ENCODE data around the gene LZTS3. TPM values are rescaled to one million over a fixed set of nuclear protein-coding genes. Genes with fewer than 3 reads are reported as not detected.

The LZTS3 gene
- total and polyA plus RNA-seq, 2 of the 13 experiments (the other 11 are each of a cell fraction or from before 2014, with no cell fraction given): 10.1 to 31.3 TPM

DNA sequence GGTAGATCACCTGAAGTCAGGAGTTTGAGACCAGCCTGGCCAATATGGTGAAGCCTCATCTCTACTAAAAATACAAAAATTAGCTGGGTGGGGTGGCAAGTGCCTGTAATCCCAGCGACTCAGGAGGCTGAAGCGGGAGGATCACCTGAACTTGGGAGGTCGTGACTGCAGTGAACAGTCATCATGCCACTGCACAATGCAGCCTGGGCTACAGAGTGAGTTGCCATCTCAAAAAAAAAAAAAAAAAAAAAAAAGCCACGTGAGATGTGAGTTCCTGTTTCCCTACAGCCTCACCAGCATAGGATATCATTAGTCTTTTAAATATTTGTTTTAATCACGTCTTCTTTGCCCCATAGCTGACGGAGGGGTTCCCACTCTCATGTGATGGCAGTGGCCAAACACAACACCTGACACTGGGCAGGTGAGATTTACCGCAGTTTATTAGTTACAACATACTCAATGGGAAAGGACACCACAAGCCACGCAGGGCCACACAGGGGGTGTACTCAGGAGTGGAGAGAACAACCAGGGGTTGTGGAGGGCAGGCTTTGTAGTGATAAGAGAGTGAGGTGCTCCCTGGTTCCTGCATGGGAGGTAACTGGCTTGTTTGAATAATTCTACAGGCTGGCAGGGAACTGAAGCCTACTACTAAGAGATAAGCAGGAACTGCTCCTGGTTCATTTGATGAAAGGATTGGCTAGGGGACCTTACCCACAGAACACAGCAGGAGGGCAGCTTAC is 4.6 kb upstream of the LZTS3 start (continued):
- TF ChIP-seq, protein P1, sequence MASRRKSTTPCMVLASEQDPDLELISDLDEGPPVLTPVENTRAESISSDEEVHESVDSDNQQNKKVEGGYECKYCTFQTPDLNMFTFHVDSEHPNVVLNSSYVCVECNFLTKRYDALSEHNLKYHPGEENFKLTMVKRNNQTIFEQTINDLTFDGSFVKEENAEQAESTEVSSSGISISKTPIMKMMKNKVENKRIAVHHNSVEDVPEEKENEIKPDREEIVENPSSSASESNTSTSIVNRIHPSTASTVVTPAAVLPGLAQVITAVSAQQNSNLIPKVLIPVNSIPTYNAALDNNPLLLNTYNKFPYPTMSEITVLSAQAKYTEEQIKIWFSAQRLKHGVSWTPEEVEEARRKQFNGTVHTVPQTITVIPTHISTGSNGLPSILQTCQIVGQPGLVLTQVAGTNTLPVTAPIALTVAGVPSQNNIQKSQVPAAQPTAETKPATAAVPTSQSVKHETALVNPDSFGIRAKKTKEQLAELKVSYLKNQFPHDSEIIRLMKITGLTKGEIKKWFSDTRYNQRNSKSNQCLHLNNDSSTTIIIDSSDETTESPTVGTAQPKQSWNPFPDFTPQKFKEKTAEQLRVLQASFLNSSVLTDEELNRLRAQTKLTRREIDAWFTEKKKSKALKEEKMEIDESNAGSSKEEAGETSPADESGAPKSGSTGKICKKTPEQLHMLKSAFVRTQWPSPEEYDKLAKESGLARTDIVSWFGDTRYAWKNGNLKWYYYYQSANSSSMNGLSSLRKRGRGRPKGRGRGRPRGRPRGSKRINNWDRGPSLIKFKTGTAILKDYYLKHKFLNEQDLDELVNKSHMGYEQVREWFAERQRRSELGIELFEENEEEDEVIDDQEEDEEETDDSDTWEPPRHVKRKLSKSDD (CRISPR knock-in tag; IDR thresholded peaks at IDR 0.05; ENCODE audit: low read depth): no peak
- TF ChIP-seq ZNF501 (CRISPR knock-in tag; IDR thresholded peaks at IDR 0.05) (peak; percentile 54; the same call in 1 of the 2 replicates), ZNF263 (CRISPR knock-in tag; IDR thresholded peaks at IDR 0.05) (peak; percentile 58; the same call in 1 of the 2 replicates), HNF4G (IDR thresholded peaks at IDR 0.05; ENCODE audit: borderline replicate concordance, low read depth, low read length) (no peak), HNF4G (CRISPR knock-in tag; IDR thresholded peaks at IDR 0.05; ENCODE audit: borderline replicate concordance, low read depth) (no peak), ZNF383 (CRISPR knock-in tag; IDR thresholded peaks at IDR 0.05; ENCODE audit: borderline replicate concordance) (no peak), SAFB2 (CRISPR knock-in tag; IDR thresholded peaks at IDR 0.05; ENCODE audit: borderline replicate concordance, low read depth) (0 out of 2 replicates have a peak, but pooled peaks have one; percentile 27), NFIB (CRISPR knock-in tag; IDR thresholded peaks at IDR 0.05; ENCODE audit: borderline replicate concordance) (no peak), ZNF160 (CRISPR knock-in tag; IDR thresholded peaks at IDR 0.05) (no peak)
- TF ChIP-seq, protein P2, sequence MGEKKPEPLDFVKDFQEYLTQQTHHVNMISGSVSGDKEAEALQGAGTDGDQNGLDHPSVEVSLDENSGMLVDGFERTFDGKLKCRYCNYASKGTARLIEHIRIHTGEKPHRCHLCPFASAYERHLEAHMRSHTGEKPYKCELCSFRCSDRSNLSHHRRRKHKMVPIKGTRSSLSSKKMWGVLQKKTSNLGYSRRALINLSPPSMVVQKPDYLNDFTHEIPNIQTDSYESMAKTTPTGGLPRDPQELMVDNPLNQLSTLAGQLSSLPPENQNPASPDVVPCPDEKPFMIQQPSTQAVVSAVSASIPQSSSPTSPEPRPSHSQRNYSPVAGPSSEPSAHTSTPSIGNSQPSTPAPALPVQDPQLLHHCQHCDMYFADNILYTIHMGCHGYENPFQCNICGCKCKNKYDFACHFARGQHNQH (CRISPR knock-in tag; IDR thresholded peaks at IDR 0.05): 0 out of 2 replicates have a peak, but pooled peaks have one; percentile 23
